ENCODE data around the gene ATXN1.

DNA sequence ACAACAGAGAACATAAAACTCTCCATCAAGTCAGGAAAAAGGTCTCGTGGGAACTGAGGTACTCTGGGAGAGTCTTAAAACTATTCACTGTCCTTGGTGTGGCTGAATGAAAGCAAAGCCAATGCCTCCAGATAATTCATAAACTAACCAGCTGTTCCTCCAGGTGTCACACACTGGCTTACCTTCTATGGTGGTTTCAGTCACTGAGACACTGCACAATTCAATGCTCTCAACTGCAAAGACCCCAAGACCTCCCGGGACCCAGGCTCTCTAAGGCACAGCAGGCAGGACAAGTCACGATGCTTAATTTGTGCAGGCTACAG is 422.0 kb downstream of the ATXN1 start:
- TF ChIP-seq, protein P1, sequence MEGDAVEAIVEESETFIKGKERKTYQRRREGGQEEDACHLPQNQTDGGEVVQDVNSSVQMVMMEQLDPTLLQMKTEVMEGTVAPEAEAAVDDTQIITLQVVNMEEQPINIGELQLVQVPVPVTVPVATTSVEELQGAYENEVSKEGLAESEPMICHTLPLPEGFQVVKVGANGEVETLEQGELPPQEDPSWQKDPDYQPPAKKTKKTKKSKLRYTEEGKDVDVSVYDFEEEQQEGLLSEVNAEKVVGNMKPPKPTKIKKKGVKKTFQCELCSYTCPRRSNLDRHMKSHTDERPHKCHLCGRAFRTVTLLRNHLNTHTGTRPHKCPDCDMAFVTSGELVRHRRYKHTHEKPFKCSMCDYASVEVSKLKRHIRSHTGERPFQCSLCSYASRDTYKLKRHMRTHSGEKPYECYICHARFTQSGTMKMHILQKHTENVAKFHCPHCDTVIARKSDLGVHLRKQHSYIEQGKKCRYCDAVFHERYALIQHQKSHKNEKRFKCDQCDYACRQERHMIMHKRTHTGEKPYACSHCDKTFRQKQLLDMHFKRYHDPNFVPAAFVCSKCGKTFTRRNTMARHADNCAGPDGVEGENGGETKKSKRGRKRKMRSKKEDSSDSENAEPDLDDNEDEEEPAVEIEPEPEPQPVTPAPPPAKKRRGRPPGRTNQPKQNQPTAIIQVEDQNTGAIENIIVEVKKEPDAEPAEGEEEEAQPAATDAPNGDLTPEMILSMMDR (IDR thresholded peaks at IDR 0.05; ENCODE audit: control extremely low read depth in 1 of 3, insufficient read depth in 1 of 3, low read depth in 1 of 3, low read length in 3 of 3): no peak
- no peak for TF ChIP-seq POLR2A (IDR thresholded peaks at IDR 0.05; ENCODE audit: control extremely low read depth in 1 of 2, low read depth in 2 of 2, low read length in 2 of 2)
- TF ChIP-seq, protein P2, sequence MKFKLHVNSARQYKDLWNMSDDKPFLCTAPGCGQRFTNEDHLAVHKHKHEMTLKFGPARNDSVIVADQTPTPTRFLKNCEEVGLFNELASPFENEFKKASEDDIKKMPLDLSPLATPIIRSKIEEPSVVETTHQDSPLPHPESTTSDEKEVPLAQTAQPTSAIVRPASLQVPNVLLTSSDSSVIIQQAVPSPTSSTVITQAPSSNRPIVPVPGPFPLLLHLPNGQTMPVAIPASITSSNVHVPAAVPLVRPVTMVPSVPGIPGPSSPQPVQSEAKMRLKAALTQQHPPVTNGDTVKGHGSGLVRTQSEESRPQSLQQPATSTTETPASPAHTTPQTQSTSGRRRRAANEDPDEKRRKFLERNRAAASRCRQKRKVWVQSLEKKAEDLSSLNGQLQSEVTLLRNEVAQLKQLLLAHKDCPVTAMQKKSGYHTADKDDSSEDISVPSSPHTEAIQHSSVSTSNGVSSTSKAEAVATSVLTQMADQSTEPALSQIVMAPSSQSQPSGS (IDR thresholded peaks at IDR 0.05; ENCODE audit: low read length): no peak
- TF ChIP-seq NRF1 (IDR thresholded peaks at IDR 0.05; ENCODE audit: low read depth, low read length): no peak
- TF ChIP-seq, protein P3, sequence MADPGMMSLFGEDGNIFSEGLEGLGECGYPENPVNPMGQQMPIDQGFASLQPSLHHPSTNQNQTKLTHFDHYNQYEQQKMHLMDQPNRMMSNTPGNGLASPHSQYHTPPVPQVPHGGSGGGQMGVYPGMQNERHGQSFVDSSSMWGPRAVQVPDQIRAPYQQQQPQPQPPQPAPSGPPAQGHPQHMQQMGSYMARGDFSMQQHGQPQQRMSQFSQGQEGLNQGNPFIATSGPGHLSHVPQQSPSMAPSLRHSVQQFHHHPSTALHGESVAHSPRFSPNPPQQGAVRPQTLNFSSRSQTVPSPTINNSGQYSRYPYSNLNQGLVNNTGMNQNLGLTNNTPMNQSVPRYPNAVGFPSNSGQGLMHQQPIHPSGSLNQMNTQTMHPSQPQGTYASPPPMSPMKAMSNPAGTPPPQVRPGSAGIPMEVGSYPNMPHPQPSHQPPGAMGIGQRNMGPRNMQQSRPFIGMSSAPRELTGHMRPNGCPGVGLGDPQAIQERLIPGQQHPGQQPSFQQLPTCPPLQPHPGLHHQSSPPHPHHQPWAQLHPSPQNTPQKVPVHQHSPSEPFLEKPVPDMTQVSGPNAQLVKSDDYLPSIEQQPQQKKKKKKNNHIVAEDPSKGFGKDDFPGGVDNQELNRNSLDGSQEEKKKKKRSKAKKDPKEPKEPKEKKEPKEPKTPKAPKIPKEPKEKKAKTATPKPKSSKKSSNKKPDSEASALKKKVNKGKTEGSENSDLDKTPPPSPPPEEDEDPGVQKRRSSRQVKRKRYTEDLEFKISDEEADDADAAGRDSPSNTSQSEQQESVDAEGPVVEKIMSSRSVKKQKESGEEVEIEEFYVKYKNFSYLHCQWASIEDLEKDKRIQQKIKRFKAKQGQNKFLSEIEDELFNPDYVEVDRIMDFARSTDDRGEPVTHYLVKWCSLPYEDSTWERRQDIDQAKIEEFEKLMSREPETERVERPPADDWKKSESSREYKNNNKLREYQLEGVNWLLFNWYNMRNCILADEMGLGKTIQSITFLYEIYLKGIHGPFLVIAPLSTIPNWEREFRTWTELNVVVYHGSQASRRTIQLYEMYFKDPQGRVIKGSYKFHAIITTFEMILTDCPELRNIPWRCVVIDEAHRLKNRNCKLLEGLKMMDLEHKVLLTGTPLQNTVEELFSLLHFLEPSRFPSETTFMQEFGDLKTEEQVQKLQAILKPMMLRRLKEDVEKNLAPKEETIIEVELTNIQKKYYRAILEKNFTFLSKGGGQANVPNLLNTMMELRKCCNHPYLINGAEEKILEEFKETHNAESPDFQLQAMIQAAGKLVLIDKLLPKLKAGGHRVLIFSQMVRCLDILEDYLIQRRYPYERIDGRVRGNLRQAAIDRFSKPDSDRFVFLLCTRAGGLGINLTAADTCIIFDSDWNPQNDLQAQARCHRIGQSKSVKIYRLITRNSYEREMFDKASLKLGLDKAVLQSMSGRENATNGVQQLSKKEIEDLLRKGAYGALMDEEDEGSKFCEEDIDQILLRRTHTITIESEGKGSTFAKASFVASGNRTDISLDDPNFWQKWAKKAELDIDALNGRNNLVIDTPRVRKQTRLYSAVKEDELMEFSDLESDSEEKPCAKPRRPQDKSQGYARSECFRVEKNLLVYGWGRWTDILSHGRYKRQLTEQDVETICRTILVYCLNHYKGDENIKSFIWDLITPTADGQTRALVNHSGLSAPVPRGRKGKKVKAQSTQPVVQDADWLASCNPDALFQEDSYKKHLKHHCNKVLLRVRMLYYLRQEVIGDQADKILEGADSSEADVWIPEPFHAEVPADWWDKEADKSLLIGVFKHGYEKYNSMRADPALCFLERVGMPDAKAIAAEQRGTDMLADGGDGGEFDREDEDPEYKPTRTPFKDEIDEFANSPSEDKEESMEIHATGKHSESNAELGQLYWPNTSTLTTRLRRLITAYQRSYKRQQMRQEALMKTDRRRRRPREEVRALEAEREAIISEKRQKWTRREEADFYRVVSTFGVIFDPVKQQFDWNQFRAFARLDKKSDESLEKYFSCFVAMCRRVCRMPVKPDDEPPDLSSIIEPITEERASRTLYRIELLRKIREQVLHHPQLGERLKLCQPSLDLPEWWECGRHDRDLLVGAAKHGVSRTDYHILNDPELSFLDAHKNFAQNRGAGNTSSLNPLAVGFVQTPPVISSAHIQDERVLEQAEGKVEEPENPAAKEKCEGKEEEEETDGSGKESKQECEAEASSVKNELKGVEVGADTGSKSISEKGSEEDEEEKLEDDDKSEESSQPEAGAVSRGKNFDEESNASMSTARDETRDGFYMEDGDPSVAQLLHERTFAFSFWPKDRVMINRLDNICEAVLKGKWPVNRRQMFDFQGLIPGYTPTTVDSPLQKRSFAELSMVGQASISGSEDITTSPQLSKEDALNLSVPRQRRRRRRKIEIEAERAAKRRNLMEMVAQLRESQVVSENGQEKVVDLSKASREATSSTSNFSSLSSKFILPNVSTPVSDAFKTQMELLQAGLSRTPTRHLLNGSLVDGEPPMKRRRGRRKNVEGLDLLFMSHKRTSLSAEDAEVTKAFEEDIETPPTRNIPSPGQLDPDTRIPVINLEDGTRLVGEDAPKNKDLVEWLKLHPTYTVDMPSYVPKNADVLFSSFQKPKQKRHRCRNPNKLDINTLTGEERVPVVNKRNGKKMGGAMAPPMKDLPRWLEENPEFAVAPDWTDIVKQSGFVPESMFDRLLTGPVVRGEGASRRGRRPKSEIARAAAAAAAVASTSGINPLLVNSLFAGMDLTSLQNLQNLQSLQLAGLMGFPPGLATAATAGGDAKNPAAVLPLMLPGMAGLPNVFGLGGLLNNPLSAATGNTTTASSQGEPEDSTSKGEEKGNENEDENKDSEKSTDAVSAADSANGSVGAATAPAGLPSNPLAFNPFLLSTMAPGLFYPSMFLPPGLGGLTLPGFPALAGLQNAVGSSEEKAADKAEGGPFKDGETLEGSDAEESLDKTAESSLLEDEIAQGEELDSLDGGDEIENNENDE (IDR thresholded peaks at IDR 0.05; ENCODE audit: insufficient replicate concordance, low read length): no peak
- no peak for TF ChIP-seq POLR2AphosphoS5 (IDR thresholded peaks at IDR 0.05; ENCODE audit: low read depth, low read length)
- no peak for TF ChIP-seq EP300 (IDR thresholded peaks at IDR 0.05; ENCODE audit: borderline replicate concordance in 1 of 2, low read depth in 2 of 2, low read length in 2 of 2)
- TF ChIP-seq, protein P4, sequence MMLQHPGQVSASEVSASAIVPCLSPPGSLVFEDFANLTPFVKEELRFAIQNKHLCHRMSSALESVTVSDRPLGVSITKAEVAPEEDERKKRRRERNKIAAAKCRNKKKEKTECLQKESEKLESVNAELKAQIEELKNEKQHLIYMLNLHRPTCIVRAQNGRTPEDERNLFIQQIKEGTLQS (IDR thresholded peaks at IDR 0.05; ENCODE audit: insufficient read depth, low read depth, low read length): no peak
- no peak for TF ChIP-seq KDM5A (IDR thresholded peaks at IDR 0.05; ENCODE audit: low read length)
- TF ChIP-seq SAP30 (IDR thresholded peaks at IDR 0.05; ENCODE audit: insufficient read depth, insufficient replicate concordance, low read length): no peak
- no peak for TF ChIP-seq YY1 (IDR thresholded peaks at IDR 0.05; ENCODE audit: low read depth, low read length)
